Muscle layer of colon (tissue), 2 donors: ENCODE measurements around the gene DHRS3.
"Not testable (repeated sequence)": the region's sequence is repeated elsewhere in the genome, so short reads cannot be mapped to it uniquely, and the experiment has no call there.

ENCODE experiments used
- H3K27ac ChIP-seq: one replicate; pipeline ENCODE4 v1.7.0; 2013; ENCODE audit warnings: low read depth, mild to moderate bottlenecking, low read length, moderate library complexity
- H3K27me3 ChIP-seq, 2 donors: one replicate each; pipeline ENCODE4 v1.7.0; 2013; ENCODE audit warnings: low read length in 2 of 2, mild to moderate bottlenecking in 2 of 2; ENCODE audit not compliant: insufficient read depth in 2 of 2, control insufficient read depth in 1 of 2
- H3K36me3 ChIP-seq: one replicate; pipeline ENCODE4 v1.7.0; 2013; ENCODE audit warnings: mild to moderate bottlenecking, low read length; ENCODE audit not compliant: insufficient read depth
- H3K4me1 ChIP-seq: one replicate; pipeline ENCODE4 v1.7.0; 2013; ENCODE audit warnings: mild to moderate bottlenecking, low read length; ENCODE audit not compliant: insufficient read depth
- H3K4me3 ChIP-seq, 2 donors: one replicate each; pipeline ENCODE4 v1.7.0; 2013; ENCODE audit warnings: low read length in 2 of 2, low read depth in 1 of 2, mild to moderate bottlenecking in 1 of 2, moderate library complexity in 1 of 2
- H3K9ac ChIP-seq: one replicate; pipeline ENCODE4 v1.7.0; 2013; ENCODE audit warnings: low read length
- H3K9me3 ChIP-seq: one replicate; pipeline ENCODE4 v1.7.0; 2013; ENCODE audit warnings: mild to moderate bottlenecking, low read length
- donor health status: abdominal sarcoma.
- donor health status: Adenocarcinoma of cecum.

Gene DHRS3

GRCh38 chr1:12617901-12618660 is at the start of gene DHRS3:
Gene DHRS3 (minus strand): TSS chr1:12618210. CDS start chr1:12617348, 862 bp downstream.
- Histone ChIP-seq H3K4me1 (peaks cover 64% of the 10 kb centered on the region), H3K27me3 (no peaks in the 10 kb centered on the region), H3K27ac (peak within 1 kb of the TSS; percentile 97), H3K4me3 (peak within 1 kb of the TSS; percentile 59 to 82), H3K9me3 (no peaks in the 10 kb centered on the region), H3K36me3 (peaks cover 6% of the 10 kb centered on the region), H3K9ac (peak within 1 kb of the TSS; percentile 88)

GRCh38 chr1:12666141-12666735 is 48.2 kb upstream of the DHRS3 start:
- no peaks in the 10 kb centered on the region for H3K36me3 ChIP-seq
- no peak overlapping the region for H3K27ac ChIP-seq
- H3K4me1 ChIP-seq, result no peaks in the 10 kb centered on the region
- H3K9me3 ChIP-seq, result peaks cover 7% of the 10 kb centered on the region
- H3K27me3 ChIP-seq, result no peaks in the 10 kb centered on the region
- H3K9ac ChIP-seq, result no peak overlapping the region
- no peak overlapping the region for H3K4me3 ChIP-seq

- no peaks in the 10 kb centered on the region for H3K27me3 ChIP-seq
- H3K36me3 ChIP-seq, result no peaks in the 10 kb centered on the region
- peaks cover 7% of the 10 kb centered on the region for H3K9me3 ChIP-seq
- H3K27ac ChIP-seq, result no peak overlapping the region
- H3K4me1 ChIP-seq, result no peaks in the 10 kb centered on the region
- H3K9ac ChIP-seq, result no peak overlapping the region
- H3K4me3 ChIP-seq, result no peak overlapping the region
Measured at GRCh38 chr1:12665511-12665910, 47.5 kb upstream of the DHRS3 start.

DNA sequence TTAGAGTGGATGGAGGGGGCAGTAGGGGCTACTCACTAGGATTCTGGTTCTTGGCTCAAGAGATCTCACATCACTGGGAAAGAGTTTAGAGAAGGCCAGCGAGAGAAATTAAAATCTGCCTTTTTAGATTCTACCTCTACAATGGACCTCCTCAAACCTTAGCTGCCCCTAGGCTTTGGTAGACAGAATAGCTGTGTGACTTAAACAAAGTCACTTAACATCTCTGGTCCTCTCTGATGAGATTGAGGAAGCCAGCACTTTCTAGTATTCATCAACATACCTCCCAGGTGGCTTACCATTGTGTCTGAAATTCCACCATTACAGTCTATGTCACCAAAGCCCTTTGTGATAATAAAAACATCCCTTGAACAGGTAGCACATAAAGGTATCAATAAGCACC is 44.5 kb upstream of the DHRS3 start:
- Histone ChIP-seq H3K27ac (no peak overlapping the region), H3K9ac (no peak overlapping the region), H3K4me1 (no peaks in the 10 kb centered on the region), H3K9me3 (peaks cover 7% of the 10 kb centered on the region), H3K36me3 (no peaks in the 10 kb centered on the region), H3K4me3 (no peak overlapping the region), H3K27me3 (no peaks in the 10 kb centered on the region)

DNA sequence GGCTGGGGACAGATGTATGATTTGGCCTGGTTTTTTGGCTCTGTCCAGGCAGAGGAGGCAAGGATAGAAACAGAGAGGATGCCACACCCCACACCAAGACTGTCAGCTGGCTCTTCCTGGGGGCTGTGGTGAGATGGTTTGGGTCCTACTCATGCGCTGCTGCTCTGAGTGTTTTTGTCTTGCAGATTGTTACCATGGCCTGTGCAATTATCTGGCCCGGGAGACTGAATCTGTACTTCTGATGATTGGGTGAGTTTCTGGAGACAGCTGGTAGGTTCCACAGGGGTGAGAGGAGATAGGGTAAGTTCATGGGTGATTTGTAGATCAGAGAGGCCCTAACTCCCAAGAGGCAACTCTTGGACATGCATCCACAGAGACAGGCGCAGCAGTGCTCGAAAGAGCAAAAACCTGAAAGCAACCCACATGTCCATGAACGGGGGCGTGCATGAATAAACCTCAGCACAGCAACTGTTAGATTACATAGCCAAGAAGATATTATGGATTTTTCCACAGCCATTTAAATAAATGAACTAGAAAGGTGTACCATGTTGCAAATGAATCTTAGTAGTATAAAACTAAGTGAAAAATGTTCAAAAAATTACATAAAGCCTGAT is 43.7 kb upstream of the DHRS3 start:
- H3K4me3 ChIP-seq, result no peak overlapping the region
- H3K36me3 ChIP-seq, result no peaks in the 10 kb centered on the region
- no peaks in the 10 kb centered on the region for H3K27me3 ChIP-seq
- H3K4me1 ChIP-seq, result no peaks in the 10 kb centered on the region
- no peak overlapping the region for H3K27ac ChIP-seq
- no peak overlapping the region for H3K9ac ChIP-seq
- H3K9me3 ChIP-seq, result peaks cover 7% of the 10 kb centered on the region

DNA sequence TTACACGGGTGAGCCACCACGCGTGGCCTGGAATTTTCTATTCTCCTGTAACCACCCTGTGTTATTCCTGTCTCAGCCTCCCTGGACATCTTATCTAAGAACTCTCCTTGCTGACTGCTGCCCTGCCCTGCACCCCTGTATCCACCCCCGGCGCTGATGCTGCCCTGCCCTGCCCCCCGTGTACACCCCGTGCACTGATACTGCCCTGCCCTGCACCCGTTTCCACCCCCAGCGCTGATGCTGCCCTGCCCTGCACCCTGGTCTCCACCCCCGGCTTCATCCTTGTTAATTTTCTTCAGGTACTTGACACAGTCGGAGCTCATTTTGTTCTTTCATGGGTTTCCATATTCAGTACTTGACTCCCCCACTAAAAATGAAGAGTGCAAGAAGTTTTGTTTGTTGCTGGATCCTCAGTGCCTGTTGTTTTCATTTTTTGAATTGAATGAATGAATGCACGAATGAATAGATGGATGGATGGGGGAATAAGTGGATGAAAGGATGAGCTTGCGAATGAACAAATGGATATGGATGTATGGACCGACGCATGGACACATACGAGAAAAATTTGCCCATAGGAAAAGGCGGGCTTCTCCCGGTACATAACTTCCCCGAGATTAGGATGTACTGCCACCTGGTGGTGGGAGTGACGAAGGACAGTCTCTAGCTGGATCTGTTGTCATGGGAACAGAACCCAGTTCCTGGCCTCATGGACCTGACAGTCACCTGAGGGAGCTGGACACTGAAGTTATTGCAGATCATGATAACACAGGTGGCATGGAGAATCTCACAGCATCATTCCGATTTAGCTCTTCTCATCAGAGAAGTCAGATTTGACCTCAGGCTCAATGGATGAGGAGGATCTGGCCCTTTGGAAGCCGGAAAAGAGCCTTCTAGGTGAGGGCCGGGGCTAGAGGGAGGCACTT is 40.8 kb upstream of the DHRS3 start:
- H3K27ac ChIP-seq, result no peak overlapping the region
- H3K9me3 ChIP-seq, result peaks cover 7% of the 10 kb centered on the region
- no peak overlapping the region for H3K9ac ChIP-seq
- H3K4me3 ChIP-seq, result no peak overlapping the region
- H3K36me3 ChIP-seq, result no peaks in the 10 kb centered on the region
- H3K27me3 ChIP-seq, result no peaks in the 10 kb centered on the region
- H3K4me1 ChIP-seq, result no peaks in the 10 kb centered on the region

DNA sequence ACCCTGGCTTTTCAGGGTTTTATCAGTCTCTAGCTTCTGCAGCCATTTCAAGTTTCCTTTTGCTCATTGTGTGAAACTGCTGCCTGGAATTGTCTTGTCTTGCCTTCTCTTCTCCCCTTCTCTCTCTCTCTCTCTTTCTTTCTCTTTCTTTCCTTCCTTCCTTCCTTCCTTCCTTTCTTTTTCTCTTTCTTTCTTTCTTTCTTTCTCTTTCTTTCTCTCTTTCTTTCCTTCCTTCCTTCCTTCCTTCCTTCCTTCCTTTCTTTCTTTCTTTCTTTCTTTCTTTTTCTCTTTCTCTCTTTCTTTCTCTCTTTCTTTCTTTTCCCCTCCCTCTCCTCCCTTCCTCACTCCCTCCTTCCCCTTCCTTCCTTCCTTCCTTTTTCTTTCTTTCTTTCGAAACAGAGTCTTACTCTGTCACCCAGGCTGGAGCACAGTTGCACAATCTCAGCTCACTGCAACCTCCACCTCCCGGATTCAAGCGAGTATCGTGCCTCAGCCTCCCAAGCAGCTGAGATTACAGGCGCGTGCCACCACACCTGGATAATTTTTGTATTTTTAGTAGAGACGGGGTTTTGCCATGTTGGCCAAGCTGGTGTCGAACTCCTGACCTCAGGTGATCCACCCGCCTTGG is 40.0 kb upstream of the DHRS3 start:
- not testable (repeated sequence) for H3K9me3 ChIP-seq, H3K9ac ChIP-seq, H3K27ac ChIP-seq, H3K4me1 ChIP-seq, H3K27me3 ChIP-seq, H3K36me3 ChIP-seq, H3K4me3 ChIP-seq

GRCh38 chr1:12657060-12657884 is 39.3 kb upstream of the DHRS3 start:
- H3K9ac ChIP-seq, result no peak overlapping the region
- no peaks in the 10 kb centered on the region for H3K36me3 ChIP-seq
- no peak overlapping the region for H3K27ac ChIP-seq
- no peaks in the 10 kb centered on the region for H3K9me3 ChIP-seq
- no peak overlapping the region for H3K4me3 ChIP-seq
- H3K4me1 ChIP-seq, result no peaks in the 10 kb centered on the region
- H3K27me3 ChIP-seq, result no peaks in the 10 kb centered on the region

- Histone ChIP-seq H3K4me3 (no peak overlapping the region), H3K27ac (no peak overlapping the region), H3K36me3 (no peaks in the 10 kb centered on the region), H3K9ac (no peak overlapping the region), H3K27me3 (no peaks in the 10 kb centered on the region), H3K9me3 (no peaks in the 10 kb centered on the region), H3K4me1 (no peaks in the 10 kb centered on the region)
Measured at GRCh38 chr1:12656575-12656974, 38.6 kb upstream of the DHRS3 start.

- no peak overlapping the region for H3K27ac ChIP-seq
- H3K36me3 ChIP-seq, result no peaks in the 10 kb centered on the region
- H3K4me1 ChIP-seq, result peaks cover 12% of the 10 kb centered on the region
- H3K9ac ChIP-seq, result no peak overlapping the region
- H3K4me3 ChIP-seq, result no peak overlapping the region
- no peaks in the 10 kb centered on the region for H3K9me3 ChIP-seq
- no peaks in the 10 kb centered on the region for H3K27me3 ChIP-seq
Measured at GRCh38 chr1:12654657-12655056, 36.6 kb upstream of the DHRS3 start.
